HG03457 (cell line): ENCODE measurements around the gene TMCO6.

Source experiments
- ATAC-seq: cut with Tn5 transposase; IDR thresholded peaks from one replicate; pipeline ENCODE4 v1.9.1; 2021; ENCODE audit warnings: moderate number of reproducible peaks; ENCODE audit not compliant: unreplicated experiment

TMCO6 gene

GRCh38 chr5:140672455-140673186, 33.4 kb downstream of the TMCO6 start:
- no peak for ATAC-seq

DNA sequence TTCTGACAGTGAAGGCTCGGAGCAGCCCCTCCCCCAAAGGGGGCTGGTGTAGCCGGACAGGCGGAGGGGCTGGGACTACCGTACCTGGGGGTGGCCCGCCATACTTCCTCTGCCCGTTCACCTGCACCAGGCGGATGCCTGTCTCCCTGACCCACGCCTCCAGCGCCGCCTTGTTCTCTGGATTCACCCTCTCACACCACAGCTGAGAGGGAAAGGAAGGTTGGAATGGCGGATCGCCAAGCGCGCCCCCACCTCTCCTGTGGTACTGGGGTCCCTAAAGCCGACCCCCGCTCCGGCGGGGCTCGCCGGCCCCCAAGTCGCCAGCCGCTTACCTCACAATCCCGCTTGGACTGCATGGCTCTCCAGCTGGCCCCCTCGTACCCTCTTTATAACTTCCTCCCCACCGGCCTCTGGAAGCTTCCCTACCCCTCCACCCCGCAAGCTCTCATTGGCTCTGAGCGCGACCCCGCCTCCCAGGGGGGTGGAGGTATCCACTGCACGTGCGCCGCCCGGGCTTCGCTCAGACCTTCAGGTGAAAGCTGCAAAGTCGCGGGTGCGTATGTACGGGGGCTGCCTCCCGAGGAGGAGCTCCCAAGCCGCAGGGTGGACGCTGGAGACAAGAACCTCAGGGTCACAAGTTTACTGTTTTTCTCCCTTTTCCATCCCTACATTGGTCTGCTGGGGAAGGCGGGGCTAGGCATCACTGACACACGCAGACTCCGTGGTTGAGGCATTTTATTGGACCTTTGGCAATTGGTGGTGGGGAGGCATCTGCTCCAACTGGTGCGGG, 34.1 kb downstream of the TMCO6 start, which contains the start of gene DND1:
TSS of gene DND1 (minus strand) at position 390 of the 790 bp plus-strand sequence. CDS start at position 356, 34 bp downstream.
- no peak for ATAC-seq

GRCh38 chr5:140674211-140674610, 35.0 kb downstream of the TMCO6 start:
- ATAC-seq: no peak

DNA sequence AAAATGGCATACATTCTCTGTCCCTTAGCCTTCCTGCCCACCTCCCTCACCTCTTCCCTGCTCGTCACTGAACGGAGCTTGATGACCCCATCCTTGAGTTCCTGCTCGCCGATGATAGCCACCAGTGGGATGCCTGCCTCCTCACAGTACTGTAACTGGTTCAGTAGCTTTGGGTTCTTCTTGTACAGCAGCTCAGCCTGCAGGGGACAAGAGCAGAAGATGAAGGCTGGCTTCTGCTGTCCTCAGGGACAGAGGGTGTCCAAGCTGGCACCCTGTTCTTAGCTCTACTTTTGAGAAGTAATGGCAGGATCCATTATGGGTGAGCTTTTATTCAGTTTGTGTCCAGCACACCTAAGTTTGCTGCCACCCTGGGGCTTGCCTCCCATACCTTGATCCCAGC, 35.4 kb downstream of the TMCO6 start:
- ATAC-seq: no peak

GRCh38 chr5:140677947-140678346, 38.7 kb downstream of the TMCO6 start:
- no peak for ATAC-seq

GRCh38 chr5:140678993-140679392, 39.7 kb downstream of the TMCO6 start:
- no peak for ATAC-seq

- ATAC-seq: peak; percentile 4
Observed at GRCh38 chr5:140690376-140690932, 51.2 kb downstream of the TMCO6 start.

- ATAC-seq: peak; percentile 93
Observed at GRCh38 chr5:140690941-140691924, 52.0 kb downstream of the TMCO6 start, which contains the start of the genes HARS1 and HARS2. Gene HARS1, minus strand, starts transcription at chr5:140691370. Its CDS starts 66 bp downstream, at chr5:140691304. Gene HARS2, plus strand, starts transcription at chr5:140691455. Its CDS starts 194 bp downstream, at chr5:140691649.

DNA sequence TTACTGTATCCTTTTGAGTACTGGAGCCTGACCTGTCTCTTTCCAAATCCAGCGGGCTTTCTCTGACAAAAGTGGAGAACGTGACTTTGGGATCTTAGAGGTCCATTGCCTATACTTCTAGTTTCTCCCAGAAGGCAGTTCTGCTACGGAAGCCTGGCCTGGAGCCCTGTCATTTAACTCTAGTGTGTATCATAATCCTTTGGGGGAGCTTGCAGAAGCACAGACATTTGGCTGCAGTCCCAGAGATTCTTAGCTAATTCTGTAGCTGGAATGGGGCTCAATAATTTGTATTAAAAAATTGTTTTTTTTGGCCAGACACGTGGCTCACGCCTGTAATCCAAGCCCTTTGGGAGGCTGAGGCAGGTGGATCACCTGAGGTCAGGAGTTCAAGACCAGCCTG, 55.0 kb downstream of the TMCO6 start:
- ATAC-seq: no peak
